SK-MEL-5 (cell line): ENCODE measurements around the gene PTGER1. TPM values are rescaled to one million over a fixed set of nuclear protein-coding genes. Genes with fewer than 3 reads are reported as not detected.
"Not testable (repeated sequence)": the region's sequence is repeated elsewhere in the genome, so short reads cannot be mapped to it uniquely, and the experiment has no call there.

Experiments
- DNase-seq: peaks from one replicate; pipeline ENCODE4 v3.0.0-alpha.2; 2016; ENCODE audit warnings: low read depth, low spot score
- in situ Hi-C: cut with HindIII; loops from 2 replicates; pipeline ENCODE4 v1.10.0; 2016; ENCODE audit warnings: low sequenced_read_pairs, high pct_unique_total_duplicates, low pct_unique_long_range_greater_than_20kb
- total RNA-seq: library from RNA; depleted of rRNA; stranded (reverse); fragments of >200 nt; shearing (Covaris generic); gene quantifications from 2 replicates; pipeline ENCODE4 v1.2.3, GENCODE V29; 2014

PTGER1 gene
- total RNA-seq, 1 experiment from 2014 or later: not detected

DNA sequence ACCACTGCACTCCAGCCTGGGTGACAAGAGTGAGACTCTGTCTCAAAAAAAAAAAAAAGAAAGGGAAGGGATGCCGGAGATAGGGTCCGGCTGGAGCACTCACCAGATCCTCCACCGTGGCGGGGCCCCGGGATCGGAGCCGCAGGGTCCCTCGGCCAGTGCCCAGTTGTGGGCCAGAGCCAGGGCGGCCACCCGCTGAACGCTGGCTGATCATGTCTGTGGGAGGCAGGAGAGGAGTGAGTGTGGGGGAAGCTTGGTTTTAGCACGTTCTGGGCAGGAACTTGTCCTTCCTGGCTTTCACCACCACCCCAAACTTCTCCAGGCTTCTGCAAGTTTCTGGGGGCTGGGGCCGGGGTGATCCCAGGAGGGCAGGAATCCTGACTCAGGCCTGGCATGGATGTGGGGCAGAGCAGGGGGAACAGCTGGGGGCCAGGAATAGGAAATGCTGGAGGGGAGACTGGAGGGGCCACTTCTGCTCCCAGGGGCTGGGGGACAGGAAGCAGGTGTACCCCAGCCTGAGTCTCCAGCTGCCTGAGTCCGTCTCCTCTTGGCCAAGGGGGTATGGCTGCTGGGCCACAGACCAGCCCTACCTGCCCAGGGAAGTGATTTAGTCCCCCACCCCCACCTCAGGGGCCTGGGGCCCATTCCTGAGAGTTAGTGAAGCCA is 4.3 kb upstream of the PTGER1 start:
- in situ Hi-C loops: no loop called here
- no peak for DNase-seq

DNA sequence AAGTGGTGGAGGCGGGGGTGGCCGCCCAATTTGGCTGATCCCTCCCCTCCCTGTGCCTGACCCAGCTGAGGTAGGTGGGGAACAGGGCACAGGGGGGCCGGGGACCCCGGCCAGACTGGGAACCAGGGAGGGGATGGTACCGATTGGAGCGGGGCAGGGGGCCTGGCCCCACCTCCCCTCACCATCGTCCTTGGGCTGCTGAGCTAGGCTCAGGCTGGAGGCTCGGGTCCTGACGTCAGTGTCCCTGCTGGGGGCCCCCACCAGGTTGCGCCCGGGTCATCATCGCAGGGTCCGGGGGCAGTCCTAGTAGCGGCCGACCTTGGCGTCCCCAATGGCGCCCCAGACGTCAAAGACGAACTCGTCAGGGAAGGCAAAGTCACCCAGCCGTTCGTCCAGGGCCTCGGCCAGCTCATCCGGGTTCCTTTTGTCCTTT is 3.0 kb upstream of the PTGER1 start:
- DNase-seq: no peak
- in situ Hi-C loops: no loop called here

DNA sequence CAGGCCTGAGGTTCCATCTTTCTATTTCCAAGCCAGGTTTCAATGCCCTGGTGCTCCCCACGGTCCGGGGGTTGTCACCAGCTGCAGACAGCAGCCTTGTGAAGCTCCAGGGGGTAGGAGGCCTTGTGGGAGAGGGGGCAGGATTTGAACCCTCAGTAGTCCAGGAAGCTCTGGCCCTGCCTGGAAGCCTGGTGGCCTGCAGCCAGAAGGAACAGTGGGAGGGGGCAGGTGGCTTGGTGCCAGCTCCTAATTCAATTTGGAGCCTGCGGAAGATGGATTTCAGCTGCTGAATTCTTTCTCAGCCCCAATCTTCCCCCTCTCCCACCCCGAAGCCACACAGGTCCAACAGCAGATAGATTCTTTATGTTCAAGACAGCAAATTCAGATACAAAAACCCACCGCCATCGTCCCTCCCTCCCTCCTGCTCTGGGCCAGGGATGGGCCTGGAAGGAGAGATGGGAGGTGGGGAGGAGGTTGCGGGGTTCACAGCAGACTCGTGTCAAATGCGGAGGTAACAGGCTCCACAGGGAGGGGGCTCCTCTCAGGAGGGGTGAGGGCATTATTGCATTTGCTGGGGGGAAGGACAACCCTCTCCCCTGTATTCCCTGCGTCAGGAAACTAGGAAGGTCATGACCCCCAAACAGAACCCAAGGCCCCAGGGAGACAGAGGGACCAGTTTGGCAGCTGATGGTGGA is 2.4 kb upstream of the PTGER1 start:
- in situ Hi-C loops: no loop called here
- no peak for DNase-seq

DNA sequence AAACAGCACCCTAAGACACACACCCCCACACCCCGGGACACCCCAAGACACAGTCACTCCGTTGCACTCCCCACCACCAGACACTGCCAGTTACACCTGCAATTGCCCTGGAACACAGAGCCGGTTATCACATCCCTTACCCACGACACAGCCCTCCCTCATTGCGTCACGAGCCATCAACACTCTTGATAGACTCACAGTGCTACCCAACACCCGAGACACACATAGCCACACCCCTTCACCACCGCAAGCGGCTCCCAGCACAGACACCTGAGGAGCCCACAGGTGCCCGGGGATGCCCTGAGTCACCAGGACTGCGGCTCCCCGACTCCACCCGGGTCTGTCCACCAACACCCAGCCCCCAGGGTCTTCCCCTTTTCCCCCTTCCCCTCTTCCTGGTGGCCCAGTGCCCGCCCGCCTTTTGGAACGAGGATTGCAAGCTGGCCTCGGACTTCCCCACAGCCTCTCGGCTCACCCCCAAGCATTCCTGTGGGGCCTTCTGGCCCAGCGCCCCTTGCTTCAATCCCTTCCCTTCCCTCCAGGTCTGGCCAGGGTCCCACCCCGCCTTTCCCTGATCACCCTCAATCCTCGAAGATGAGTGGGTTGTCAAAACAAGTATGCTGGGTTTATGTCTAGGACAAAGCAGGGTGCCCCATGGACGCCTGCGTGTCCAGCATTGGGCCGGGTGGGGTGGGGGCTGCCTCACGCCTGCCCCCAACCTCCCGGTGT is 1.7 kb upstream of the PTGER1 start:
- in situ Hi-C loops: no loop called here
- no peak for DNase-seq

DNA sequence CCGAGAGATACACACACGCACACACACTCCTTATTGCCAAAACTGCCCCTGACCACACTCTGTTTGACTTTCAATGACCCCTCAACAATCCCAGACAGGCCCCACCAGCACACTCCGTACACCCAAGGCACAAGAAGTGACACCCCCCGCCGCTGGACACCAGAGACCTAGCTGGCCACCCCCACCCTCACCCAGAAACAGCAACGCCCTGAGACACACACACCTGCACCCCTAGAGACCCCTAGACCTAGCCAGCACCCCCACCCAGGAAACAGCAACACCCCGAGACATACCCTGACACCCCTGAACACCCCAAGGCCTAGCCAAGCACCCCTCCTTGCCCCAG is 1.1 kb upstream of the PTGER1 start:
- no peak for DNase-seq
- in situ Hi-C loops: no loop called here

DNA sequence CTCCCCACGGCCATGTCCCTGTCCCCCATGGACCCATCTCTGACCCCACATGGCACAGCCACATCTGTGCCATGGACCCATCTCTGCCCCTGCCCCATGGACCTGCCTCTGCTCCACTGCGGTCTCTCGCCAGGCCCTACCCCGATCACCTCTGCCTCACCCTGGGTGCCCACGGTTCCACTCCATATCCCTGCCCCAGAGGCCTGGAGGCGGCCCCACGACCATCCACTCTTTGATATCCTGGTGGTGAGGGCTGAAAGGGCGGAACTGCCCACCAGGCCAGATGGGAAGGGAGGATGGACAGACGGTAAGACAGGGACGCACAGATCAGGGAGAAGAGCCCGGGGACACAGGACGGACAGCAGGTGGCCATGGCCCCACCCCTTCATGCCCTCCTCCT is 327 bp downstream of the PTGER1 start:
- no peak for DNase-seq
- in situ Hi-C loops: no loop called here

DNA sequence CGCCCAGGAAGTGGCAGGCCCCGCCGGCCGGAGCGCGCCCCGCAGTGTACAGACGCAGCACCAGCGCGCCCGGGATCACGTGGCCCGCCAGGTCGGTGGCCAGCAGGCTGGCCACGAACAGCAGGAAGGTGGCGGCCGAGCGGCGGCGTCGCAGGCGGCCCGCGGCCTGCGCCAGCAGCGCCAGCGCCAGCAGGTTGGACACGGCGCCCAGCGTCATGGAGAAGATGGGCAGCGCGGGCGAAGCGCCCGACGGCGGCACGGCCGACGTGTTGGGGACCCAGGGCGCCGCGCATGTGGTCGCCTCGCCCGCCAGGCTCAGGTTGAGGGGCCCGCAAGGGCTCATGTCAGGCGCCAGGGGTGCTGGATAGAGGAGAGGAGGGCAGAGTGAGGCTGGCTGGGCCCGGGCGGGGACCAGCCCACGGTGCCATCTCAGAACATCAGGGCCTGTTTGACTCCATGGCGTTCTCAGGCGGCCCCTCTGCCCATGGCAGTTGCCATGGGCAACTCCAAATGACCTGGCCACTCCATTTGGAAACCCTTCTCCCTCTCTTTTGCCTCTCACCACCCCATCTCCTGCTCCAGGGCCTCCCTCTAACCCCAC is 1.1 kb downstream of the PTGER1 start:
- in situ Hi-C loops: no loop called here
- DNase-seq: no peak

DNA sequence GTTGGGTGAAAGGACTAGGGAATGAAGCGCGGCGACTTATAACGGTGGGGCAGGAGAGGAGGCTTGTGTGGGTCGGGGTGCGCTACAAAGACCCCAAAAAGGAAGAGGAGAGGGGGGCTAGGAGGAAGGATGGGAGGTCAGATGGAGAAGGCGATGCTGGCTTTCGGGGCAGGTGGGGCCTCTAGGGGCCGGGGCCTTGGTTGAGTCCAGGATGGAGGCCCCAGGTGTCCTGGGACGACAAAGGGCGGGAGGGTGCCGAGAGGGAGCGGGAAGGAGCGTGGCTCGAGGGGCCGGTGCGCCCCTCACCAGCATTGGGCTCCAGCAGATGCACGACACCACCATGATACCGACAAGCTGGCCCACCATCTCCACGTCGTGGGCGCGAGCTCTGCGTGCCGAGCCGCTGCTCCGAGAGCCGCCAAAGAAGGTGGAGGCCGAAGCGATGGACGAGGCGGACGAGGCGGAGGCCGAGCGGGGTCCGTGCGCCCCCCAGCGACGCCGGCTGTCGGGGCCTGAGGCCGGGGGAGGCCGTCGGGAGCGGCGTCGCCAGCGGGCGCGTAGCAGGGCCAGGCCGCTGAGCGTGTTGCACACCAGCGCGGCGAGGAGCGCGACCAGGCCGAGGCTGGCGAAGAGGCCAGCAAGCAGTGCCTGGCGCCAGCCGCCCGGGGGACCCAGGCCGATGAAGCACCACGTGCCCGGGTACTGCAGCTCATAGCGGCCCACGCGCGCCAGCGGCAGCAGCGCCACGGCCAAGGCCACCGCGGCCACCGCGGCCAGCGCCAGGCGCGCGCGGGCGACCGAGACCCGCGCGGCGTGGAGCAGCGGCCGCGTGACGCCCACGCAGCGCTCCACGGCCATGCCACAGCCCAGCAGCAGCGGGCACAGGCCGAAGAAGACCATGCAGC is 1.8 kb downstream of the PTGER1 start:
- in situ Hi-C loops: no loop called here
- DNase-seq: no peak

DNA sequence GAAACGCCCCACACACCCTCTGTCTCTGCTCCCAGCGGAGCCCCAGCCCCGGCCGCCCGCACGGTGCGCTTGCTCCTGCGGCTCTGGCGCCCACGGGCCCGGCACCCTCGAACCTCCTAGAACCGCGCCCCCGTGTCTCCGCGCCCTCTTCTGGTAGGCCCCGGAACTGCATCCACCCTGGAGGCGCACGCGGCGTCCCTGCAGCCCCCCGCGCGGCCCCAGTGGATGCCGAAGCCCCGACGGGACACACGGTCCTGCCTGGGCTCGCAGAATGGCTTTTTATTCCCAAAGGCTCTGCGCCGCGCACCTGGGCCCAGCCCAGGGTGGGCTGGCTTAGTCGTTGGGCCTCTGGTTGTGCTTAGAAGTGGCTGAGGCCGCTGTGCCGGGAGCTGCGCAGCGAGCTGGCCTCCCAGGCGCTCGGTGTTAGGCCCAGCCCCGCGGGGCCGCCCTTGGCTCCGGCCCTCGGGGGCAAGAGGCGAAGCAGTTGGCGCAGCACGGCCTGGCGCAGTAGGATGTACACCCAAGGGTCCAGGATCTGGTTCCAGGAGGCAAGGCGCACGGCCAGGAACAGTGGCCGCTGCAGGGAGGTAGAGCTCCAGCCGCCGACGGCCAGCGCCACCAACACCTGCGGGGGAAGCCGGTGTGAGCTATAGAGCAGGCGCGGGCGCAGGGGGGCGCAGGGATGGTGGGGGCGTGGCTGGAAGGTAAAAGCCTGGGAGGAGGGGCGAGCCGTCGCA is 2.8 kb downstream of the PTGER1 start:
- in situ Hi-C loops: no loop called here
- DNase-seq: peak; percentile 43

DNA sequence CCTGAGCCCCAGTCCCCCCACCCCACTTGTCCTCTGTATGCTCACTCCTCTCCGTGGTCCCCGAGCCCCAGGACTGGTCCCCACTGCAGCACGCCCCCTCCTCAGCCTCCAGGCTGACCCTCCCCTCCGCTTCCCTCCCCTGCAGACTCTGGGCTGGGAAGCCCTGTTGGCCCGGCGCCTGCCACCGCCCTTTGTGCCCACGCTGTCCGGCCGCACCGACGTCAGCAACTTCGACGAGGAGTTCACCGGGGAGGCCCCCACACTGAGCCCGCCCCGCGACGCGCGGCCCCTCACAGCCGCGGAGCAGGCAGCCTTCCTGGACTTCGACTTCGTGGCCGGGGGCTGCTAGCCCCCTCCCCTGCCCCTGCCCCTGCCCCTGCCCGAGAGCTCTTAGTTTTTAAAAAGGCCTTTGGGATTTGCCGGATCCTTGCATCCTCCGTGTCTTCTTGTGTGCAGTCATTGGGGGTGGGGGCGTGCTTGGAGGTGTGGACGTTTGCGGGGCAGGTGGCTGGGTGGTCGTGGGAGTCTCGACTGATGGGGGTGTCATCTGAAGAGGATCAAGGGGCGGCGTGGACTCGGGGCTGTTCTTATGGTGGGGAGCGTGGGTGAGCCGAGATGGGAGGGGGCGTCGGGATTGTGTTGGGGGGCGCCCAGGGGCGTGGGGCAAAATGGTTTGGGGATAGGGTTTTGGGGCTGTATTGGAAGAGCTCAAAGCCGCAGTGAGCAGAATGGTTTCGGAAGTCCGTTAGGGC is 3.5 kb downstream of the PTGER1 start:
- DNase-seq: no peak
- in situ Hi-C loops: no loop called here

DNA sequence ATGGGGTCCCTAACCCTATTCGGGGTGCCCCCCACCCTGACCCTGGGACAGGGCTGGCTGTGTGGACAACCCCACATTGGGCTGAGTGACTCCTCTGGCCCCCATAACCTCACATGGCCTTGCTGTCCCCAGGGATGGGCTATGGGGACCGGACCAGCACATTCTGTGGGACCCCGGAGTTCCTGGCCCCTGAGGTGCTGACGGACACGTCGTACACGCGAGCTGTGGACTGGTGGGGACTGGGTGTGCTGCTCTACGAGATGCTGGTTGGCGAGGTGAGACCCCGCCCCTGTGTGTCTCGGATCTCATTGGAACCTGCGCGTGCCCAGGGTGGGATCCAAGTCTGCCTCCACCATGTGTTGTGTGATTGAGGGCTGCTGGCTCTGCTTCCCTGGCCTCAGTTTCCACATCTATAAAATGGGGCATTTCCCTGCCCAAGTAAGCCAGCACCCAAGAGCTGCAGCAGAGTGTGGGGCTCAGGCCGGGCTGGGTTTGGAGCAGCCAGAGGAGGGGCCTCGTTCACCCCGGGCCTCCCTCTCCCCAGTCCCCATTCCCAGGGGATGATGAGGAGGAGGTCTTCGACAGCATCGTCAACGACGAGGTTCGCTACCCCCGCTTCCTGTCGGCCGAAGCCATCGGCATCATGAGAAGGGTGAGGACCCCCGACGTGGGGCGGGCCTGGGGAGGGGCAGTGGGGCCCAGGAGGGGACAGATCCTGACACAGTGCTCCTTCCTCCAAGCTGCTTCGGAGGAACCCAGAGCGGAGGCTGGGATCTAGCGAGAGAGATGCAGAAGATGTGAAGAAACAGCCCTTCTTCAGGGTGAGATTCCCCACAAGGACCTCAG is 4.9 kb downstream of the PTGER1 start:
- in situ Hi-C loops: no loop called here
- DNase-seq: no peak

DNA sequence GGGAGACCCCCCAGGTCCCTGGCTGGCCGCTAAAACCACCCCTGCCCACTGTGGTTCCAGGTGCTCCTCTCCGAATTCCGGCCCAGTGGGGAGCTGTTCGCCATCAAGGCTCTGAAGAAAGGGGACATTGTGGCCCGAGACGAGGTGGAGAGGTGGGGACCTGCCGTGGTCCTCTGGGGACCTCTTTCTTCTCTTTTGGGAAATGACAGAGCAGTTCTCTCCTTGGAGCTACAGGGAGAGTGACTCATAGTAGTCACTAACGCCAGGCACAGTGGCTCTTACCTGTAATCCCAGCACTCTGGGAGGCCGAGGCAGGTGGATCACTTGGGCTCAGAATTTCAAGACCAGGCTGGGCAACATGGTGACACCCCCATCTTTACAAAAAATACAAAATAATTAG is 7.3 kb downstream of the PTGER1 start:
- DNase-seq: no peak

DNA sequence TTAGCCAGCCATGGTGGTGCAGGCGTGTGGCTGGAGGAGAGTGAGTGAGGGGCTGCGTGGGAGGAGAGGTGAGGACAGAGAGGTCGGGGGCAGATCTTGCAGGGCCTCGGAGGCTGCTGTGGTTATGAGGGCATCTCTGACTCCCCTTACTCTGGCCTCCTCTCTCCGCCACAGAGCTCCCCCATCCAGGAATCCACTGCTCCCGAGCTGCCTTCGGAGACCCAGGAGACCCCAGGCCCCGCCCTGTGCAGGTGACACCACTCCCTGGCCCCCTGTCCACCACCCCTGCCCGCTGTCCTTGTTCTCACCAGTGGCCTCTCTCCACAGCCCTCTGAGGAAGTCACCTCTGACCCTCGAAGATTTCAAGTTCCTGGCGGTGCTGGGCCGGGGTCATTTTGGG is 7.8 kb downstream of the PTGER1 start:
- DNase-seq: no peak
- in situ Hi-C loops: no loop called here

More for the DNA sequence above, 7.3 kb downstream of the PTGER1 start:
- in situ Hi-C loops: no loop called here

DNA sequence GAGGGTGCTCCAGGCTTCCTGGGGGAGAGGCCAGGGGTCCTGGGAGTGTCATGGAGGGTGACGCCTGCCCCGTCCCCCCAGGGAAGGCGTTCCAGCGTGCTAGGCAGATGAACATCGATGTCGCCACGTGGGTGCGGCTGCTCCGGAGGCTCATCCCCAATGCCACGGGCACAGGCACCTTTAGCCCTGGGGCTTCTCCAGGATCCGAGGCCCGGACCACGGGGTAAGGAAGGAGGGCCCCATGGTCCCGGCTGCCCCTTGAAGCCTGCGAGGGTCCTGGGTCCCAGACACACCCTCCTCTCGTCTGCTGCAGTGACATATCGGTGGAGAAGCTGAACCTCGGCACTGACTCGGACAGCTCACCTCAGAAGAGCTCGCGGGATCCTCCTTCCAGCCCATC is 11.4 kb downstream of the PTGER1 start:
- in situ Hi-C loops: no loop called here
- DNase-seq: no peak

DNA sequence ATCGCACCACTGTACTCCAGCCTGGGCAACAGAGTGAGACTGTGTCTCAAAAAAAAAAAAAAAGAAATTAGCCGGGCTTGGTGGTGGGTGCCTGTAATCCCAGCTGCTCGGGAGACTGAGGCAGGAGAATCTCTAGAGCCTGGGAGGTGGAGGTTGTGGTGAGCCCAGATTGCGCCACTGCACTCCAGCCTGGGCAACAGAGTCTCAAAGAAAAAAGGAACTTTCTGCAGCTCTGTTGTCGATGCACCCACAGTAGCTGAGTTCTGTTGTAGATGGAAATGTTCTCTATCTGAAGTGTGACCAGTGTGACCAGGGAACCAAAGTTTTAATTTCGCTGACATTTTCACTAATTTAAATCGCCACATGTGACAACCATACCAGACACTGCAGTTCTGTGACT is 12.8 kb downstream of the PTGER1 start:
- DNase-seq, in situ Hi-C loops: not testable (repeated sequence)

DNA sequence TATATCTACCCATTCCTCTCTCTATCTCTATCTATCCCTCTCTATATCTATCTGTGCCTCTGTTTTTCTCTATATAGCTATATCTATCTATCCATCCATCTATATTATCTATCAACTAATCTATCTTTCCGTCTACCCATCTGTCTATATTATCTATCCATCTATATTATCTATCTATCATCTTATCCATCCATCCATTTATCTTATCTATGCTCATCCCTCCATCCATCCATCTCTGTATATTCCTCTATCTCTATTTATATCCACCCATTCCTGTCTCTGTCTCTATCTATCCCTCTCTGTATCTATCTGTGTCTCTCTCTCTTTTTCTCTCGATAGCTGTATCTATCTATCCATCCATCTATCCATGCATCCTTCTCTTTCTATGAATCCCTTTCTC is 14.2 kb downstream of the PTGER1 start:
- in situ Hi-C loops: no loop called here

More for the DNA sequence above, 14.2 kb downstream of the PTGER1 start:
- DNase-seq: no peak
